HG03135 (cell line): Measurements from ENCODE around the gene KRT78.
"Not testable (repeated sequence)": the region's sequence is repeated elsewhere in the genome, so short reads cannot be mapped to it uniquely, and the experiment has no call there.

Experiments
- ATAC-seq: cut with Tn5 transposase; IDR thresholded peaks from one replicate; pipeline ENCODE4 v1.9.1; 2021; ENCODE audit warnings: mild to moderate bottlenecking, moderate library complexity; ENCODE audit not compliant: unreplicated experiment

KRT78 gene

GRCh38 chr12:52798671-52799504 lies 49.9 kb downstream of the KRT78 start:
- ATAC-seq: no peak

DNA sequence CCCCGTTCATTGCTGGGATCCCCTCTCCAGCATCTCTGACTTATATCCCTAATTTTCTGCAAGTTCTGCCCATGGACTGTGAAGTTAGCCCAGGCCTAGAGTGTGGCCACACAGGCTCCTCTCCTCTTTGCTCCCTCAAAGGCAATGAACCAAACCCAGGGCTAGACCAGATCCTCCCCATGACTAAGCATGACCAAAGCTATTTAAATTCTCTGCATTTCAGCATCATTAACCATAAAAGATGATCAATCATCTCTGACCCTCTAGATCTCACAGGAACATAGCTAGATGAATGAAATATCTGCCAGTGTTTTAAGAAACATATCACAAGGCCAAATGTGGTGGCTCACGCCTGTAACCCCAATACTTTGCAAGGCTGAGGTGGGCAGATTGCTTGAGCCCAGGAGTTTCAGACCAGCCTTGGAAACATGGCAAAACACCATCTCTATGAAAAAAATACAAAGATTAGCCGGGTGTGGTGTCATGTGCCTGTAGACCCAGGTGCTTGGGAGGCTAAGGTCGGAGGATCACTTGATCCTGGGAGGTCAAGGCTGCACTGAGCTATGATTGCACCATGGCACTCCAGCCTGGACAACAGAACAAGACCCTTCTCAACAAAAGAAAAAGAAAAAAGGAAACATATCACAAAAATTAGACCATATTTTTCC lies 50.7 kb downstream of the KRT78 start:
- ATAC-seq: no peak

GRCh38 chr12:52797529-52797894 lies 51.3 kb downstream of the KRT78 start:
- no peak for ATAC-seq

DNA sequence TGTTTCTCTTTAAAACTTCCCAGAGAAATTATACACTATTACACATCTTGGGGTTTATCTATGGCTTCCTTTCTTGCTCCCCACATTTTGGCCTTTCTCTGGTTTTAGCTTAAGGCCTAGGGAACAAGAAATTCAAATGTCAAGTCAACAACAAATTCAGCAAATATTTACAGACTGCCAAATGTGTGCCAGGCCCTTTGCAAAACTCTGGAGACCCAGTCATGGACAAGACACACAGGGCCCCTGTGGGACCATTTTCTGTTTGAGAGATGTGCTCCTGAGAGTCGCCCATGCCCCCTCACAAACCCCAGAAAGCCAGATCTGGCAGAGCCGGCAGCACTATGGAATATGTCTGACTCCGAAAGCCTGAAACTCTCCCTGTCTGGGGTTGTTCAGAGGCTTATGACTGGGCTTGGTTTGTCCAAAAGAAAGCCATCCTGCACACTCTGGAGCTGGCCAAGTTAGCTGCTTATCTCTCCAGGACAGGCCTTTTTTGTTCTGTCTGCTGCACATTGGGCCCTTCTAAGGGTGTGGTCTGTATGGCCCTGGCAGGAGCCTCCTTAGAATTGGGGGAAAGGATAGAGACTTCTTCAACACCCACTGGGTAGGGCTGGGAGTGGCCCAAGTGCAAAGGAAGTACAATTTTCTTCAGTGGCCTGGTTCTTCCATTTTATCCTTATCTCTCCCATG lies 51.8 kb downstream of the KRT78 start:
- ATAC-seq: no peak

DNA sequence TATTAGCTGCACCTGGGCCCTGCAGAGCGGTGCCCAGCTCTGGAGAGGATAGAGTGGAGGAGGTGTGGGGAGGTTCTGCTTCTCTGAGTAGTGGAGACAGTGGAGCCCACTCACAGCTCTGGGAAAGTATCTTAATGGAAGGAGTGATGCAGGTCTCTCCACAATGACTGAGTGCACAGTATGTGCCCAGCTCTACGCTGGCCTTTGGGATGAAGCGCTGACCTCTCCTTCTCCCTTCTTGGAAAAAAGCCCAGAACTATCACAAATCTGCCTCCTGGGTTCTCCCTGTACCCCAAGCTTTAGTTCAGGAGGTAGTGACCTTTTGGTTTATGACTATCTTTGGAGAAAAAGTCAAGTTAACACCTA lies 52.4 kb downstream of the KRT78 start:
- ATAC-seq: no peak

GRCh38 chr12:52795694-52796428 lies 52.9 kb downstream of the KRT78 start, which contains the start of gene KRT3:
KRT3 (minus strand) TSS chr12:52796117; CDS start chr12:52796042, 75 bp downstream.
- no peak for ATAC-seq

DNA sequence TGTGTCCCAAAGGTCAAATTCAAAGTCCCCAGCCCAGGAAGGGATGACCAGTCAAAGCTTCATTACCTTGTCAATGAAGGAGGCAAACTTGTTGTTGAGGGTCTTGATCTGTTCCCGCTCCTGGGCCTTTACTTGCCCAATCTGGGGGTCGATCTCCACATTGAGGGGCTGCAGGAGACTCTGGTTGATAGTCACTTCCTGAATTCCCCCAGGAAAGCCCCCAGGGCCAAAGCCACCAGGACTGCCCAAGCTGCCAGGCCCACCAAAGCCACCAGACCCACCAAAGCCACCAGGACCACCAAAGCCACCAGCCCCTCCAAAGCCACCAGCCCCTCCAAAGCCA lies 53.5 kb downstream of the KRT78 start:
- ATAC-seq: not testable (repeated sequence)

- ATAC-seq: no peak
Observed at GRCh38 chr12:52794479-52795331, 54.1 kb downstream of the KRT78 start.

- ATAC-seq: no peak
Observed at GRCh38 chr12:52792185-52793029, 56.4 kb downstream of the KRT78 start.

DNA sequence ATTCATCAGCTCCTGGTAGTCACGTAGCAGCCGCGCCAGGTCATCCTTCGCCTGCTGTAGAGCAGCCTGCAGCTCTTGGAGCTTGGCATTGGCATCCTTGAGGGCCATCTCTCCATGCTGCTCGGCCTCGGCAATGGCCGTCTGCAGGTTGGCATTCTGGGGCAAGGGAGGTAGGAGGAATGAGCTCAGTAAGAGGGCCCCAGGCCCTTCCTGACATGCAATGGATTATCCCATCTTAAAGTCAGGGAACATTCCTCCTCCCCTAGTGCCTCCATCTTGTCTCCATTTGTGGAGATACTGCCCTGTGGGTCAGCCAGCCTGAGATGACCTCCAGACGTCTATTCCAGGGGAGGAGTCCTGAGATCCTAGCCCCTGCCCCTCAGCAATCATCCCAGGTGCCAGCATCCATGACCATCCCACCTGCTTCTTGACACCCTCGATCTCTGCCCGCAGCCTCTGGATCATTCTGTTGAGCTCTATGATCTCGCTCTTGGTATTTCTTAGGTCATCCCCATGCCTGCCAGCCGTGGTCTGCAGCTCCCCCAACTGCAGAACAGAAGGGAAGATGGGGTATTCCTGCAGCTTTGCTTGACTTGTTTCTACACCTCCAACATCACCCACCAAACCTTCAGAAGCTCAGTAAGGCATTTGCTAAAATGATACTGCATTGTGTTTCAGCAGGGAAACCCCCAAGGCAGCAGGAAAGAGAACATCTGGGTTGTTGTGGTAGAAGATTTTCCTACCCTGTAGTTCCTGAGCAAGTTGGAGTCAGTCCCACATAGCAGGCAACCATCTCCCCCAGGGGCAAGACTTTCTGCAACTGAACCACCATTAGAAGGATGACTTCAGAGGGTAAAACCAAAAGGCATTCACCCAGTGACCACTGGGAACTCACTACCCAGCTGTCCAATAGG lies 57.3 kb downstream of the KRT78 start:
- ATAC-seq: no peak

DNA sequence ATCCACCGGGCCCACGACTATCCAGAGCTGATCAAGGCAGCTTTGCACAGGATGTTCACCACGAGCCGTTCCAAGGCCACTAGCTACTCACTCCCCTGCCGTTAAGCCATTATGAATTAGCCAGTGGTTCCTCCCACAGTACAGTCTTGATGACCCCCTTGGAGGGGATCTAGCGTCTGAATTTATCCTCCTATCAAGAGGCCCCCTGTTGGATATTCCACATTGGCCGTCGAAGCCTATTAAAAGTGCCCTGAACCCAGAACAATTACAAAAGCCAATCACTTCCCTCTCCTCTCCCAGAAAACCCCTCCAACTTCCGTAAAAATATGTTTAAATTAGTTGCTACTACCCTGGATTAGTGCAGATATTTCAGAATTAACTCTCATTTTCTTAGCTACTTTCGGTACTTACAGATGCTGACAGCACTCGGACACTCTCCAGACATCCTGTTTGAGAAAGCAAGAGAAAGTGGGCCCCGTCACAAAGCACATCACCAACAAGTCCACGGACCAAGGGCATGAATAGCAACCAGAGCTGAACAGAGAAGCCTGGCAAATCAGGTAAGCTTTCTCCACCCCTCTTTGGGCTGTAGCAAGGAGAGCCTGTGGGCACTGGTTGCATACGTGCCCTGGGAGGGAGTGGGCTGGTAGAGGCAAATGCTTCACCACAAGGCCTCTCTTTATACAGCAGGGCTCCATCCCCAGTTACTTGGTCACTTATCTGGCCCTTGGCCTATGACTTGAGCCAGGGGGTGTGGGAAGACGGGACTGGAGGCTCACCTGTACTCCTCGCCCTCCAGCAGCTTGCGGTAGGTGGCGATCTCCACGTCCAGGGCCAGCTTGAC lies 58.1 kb downstream of the KRT78 start:
- ATAC-seq: no peak

GRCh38 chr12:52789637-52790426 lies 59.0 kb downstream of the KRT78 start:
- ATAC-seq: no peak

- ATAC-seq: no peak
Observed at GRCh38 chr12:52788876-52789636, 59.7 kb downstream of the KRT78 start.

- no peak for ATAC-seq
Observed at GRCh38 chr12:52788192-52788875, 60.5 kb downstream of the KRT78 start.
